Lung microvascular endothelial cell (primary cell): ENCODE data around the gene SGK1. TPM values are rescaled to one million over a fixed set of nuclear protein-coding genes. Genes with fewer than 3 reads are reported as not detected.
"Not testable (repeated sequence)": the region's sequence is repeated elsewhere in the genome, so short reads cannot be mapped to it uniquely, and the experiment has no call there.

Experiments
- DNase-seq, 2 donors: peaks; one replicate each; pipeline versions ENCODE4 v3.0.0 to v3.0.0-alpha.2; 2010; ENCODE audit warnings: low read depth in 2 of 2
- total RNA-seq: library from RNA; depleted of rRNA; stranded (reverse); fragments of >200 nt; gene quantifications from 2 replicates; pipeline ENCODE4 v1.2.1, GENCODE V29; 2014

The SGK1 gene
- total RNA-seq, 1 donor from 2014 or later: 272 TPM

DNA sequence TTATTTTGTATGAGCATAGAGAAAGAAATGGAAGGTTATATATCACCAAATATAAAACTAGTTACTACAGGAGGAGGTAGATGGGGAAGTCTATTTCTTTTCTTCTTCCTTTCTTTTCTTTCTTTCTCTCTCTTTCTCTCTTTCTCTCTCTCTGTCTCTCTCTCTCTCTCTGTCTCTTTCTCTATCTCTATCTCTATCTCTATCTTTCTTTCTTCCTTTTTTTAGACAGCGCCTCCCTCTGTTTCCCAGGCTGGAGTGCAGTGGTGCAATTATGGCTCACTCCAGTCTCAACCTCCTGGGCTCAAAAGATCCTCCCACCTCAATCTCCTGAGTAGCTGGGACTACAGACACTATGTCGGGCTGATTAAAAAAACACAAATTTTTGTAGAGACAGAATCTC is 10.2 kb upstream of the SGK1 start:
- no peak for DNase-seq

DNA sequence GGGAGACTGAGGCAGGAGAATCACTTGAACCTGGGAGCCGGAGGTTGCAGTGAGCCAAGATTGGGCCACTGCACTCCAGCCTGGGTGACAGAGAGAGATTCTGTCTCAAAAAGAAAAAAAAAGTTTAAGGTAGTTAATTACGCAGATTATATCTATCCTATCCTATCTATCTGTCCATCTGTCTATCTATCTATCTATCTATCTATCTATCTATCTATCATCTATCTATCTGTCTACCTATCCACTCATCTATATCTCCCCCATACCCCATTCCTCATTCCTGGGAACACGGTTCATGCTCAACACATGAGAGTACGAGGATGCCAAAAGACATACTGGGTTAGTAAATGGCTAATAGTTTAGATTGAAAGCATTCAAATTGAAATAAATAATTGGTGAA is 8.3 kb upstream of the SGK1 start:
- DNase-seq: not testable (repeated sequence)

DNA sequence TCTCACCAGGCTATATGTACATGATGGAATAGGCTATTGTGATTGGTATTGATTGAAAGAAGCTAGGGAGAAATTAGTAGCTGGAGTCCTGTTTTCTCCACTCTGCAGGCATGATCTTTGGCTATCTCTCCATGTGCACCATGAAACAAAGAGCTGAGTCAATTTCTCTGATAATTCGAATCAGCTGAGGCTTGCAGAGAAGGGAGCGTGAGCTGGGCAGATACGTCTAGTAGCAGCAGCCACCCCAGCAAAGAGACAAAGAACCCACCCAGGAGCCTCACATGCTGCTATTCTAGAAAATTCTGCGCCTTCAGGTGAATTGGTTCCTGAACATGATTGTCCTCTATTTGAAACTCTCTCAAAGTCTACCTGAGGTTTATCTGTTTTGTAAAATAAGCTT is 6.9 kb upstream of the SGK1 start:
- no peak for DNase-seq

DNA sequence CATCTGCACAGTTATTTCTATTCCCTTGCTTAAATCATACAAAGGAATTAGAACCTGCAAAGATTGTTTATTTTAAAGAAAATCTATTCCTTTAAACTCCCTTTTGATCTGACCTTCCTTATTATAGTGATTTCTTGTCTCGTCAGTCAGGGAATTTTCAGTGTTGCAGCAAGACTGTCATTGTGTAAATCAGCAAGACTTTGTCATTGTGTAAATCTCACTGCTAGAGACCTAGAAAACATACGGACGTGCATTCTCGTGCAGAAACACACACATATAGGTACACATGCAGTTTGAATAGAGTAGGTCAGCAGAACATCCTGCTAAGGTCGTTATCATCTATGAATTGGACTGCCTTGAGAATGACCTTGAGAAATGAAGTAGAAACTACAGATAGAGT is 6.2 kb upstream of the SGK1 start:
- no peak for DNase-seq

DNA sequence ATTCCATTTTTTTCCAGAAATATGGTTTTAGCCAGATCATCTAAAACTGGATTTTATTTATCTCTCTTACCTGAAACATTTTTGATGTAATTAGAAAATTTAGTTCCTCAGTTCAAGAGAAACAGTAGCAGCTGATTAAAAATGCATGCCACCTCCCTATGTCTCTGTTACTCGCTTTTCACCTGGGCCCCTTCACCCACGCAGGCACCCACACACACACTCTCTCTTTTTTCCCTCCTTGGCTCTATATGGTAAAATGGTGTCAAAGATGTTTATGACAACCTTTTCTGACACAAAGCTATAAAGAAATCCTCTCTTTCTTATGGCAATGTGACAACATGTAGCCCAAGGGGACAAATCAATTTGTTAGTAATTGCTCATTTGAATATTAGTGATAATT is 5.8 kb upstream of the SGK1 start:
- no peak for DNase-seq

GRCh38 chr6:134323294-134323693 is 5.4 kb upstream of the SGK1 start:
- DNase-seq: no peak

DNA sequence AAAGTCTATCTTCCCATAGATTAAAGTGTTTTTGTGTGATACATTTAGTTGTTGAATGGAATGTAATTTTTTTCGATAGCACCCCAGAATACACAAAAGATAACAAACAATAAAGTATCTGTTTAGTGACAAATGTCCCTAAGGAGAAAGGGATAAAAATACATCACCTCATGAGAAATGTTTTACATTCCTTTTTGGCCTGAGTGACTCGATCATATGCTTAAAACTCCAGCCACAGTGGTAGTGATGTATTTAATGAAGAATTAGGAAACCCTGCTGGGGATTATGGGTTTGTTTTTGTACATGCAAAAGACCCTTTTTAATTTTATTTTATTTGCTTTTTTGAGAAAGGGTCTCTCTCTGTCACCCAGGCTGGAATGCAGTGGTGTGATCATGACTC is 4.3 kb upstream of the SGK1 start:
- DNase-seq: no peak

DNA sequence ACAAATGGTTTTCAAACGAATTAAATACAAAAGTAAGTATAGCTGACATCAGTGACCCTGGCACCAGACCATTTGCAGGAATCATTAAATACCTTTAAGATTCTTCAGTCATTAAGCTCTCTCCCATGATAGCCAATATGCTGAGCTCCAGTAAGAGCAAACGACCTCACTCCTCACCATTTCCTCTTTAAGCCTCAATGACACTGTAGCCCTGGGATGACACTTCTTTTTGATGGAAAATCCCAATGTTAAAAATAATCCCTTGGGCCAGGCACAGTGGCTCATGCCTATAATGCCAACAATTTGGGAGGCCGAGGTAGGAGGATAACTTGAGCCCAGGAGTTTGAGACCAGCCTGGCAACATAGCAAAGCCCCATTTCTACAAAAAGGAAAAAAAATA is 3.3 kb upstream of the SGK1 start:
- no peak for DNase-seq

GRCh38 chr6:134319686-134320085 is 1.8 kb upstream of the SGK1 start:
- not testable (repeated sequence) for DNase-seq

DNA sequence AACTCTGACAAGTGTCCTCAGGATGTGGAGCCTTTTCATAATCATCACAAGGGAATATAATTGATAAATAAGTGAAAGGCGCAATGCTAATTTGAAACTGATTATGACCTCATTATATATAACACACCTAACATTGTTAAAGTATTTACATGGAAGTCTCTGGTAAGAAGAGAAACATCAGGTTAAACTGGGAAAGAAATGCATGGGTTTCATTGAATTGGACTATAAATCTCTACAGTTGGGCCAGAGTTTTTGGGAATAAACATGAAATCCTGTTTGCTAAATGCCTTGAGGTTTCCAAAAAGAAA is 1.0 kb upstream of the SGK1 start:
- no peak for DNase-seq

- no peak for DNase-seq
Observed at GRCh38 chr6:134318236-134318973, 493 bp upstream of the SGK1 start.

DNA sequence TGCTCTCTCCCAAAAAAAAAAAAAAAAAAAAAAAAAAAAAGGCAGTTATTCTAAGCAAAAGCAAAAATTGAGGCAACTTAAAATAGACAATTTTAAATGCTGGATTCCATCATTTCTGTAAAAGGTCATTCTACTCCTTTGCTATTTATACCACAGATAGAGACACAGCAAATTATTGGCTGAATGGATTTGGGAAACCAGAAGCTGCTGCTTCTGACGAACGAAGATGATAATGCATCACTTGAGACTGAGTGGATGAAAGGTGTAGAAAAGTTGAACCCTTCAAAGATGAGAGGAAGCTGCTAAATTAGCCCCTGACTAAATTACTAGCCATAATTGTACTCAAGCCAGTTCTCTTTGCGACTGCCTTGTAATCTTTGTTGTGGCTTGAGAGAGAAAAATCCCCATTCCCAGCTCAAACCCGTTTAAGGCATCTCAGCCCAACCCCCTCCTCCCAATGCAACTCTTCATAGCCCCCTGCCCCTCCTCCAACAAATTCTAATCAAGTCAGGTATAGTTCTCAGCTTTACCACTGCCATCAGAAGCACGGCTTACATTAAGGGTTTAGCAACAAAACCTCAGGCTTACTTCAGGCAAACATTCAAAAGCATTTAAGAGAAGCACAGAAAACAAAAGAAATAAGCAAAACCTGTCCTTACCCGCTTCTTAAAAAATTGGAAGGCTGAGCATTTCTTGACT is 1.0 kb downstream of the SGK1 start:
- DNase-seq: no peak

DNA sequence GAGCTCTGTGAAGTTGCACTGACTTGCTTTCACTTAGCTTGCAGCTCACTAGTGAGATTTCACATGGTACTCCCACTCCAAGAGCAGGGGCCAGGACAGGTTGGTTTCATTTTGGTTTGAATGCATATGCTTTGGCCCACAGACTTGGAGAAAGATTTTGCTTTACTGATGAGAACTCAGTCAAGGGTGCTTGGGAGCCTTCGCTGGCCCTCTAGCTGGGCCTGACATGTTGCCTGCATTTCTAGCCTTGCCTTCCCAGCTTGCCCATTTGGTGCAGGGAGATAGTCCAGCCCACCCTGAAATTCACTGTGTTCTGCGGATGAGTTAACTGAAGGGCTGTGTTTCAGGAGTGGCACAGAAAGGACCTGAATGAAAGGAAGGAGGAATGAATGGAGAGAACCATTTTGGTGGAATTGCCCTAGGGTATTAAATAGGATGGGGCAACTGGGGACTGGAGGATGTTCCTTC is 1.9 kb downstream of the SGK1 start:
- DNase-seq: no peak

DNA sequence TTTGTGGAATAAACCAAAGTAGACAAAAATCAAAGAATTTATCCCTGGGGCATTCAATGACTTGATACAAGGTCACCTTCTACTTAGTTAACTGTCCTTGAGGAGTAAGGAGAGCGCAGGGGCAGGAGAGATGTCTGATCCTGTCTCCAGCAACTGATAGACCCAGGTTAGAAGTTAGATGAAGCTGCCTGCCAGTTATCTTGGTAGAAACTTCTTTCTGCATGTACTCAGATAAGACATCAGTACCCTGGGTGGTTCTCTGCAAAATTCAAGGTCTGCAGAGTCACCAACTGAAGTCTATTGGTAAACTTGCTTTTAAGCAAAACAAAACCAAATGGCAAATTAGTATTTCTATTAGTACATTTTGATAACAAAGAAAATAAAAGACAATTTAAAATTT is 2.7 kb downstream of the SGK1 start:
- no peak for DNase-seq

DNA sequence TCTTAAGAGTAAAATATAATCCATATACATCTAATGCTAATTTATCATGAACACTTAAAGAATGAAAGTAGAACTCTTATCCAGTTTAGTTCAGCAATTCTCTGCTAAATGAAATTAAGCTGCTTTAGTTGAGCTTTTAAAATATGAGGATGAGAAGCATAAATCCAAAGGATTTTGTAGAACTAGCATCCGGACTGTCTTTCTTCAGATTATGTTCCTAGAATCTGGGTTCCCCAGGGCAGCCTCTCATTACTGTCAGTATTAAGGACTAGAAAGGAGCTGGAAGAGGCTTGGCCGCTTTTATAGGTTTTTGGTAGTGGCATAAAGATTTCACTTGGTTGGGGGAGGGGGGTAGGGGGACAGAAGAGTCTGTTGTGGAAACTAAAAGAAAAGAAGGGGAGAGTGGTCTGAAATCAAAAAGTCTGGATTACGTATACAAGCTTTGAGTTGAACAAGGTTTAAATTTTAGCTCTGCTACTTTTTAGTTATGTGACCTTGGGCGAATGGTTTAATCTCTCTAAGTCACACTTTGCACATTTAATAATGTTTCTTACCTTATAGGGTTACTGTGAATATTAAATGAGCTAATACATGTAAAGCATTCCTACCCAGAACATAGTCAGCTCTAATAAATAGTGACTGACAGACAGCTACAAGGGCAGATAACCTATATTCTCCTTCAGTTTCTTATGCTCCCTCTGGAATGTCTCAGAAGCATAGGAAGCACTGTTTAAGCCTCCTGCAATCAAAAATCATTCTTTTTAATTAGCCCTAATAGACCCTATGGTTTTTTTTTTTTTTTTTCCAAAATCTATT is 3.7 kb downstream of the SGK1 start:
- no peak for DNase-seq

DNA sequence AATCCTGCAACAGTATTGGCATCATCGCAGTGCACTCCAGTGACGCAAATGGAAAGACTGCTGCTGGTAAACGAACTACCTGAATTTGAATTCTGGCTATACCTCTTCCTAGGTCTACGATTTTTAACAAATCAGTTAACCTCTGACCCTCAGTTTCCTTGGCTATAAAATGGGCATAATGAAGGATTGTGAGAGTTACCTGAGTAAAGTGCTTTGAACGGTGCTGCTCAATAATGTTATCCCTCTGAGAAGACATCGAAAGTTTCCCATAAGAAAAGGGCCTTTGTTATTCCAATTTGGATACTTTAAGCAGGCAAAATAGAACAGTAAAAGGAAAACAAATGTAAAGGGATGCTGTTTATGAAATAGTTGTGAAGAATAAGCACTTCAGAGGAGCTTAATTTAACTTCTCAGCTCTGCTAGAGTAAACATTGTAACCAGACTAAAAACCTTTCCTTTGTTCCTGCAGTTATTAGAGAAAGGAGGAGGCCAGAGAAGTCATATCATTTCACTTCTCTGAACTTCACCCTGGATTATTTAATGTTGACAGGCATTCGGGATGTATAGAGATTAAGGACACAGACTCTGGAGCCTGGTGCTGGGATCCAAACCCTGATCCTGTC is 5.8 kb downstream of the SGK1 start:
- no peak for DNase-seq

GRCh38 chr6:134310817-134311216 is 7.1 kb downstream of the SGK1 start:
- DNase-seq: no peak

GRCh38 chr6:134309983-134310605 is 7.8 kb downstream of the SGK1 start:
- DNase-seq: no peak

GRCh38 chr6:134309227-134309626 is 8.7 kb downstream of the SGK1 start:
- DNase-seq: no peak

GRCh38 chr6:134308800-134309199 is 9.1 kb downstream of the SGK1 start:
- DNase-seq: no peak

DNA sequence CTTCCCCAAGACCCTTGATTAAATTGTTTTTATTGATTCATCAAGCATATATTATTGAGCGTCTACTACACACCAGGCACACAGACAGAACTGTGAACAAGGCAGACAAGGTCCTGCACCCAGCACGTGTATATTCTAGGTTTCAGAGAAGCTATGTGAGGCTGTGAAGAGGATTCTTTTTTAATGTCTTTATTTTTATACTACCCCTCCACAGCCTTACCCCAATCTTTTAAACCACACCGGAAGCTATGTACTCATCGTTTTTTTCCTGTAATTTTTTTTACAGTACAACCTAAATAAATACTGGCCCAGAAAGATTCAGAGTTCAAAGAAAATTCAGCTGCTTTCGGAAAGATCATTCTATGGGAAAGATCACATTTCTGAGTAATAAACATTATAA is 10.0 kb downstream of the SGK1 start:
- peak in 1 of 2 donors; percentile 63 for DNase-seq

DNA sequence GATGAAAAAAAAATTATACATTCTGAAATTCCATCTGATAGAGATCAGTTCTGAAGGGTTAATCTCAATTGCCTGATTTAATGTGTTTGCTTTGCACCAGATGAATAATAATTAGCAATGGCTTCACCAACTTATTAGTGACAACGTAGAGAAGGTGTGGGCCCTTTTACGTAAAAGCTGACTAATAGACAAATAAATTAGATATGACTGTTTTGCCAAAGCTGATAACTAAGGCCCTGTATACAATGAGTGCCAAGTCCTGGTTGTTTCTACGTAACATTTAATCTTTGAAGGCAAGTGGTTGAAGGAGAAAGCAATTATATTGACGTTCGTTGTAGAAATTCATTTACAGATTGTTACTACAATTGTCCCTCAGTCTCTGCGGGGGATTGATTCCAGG is 10.8 kb downstream of the SGK1 start:
- DNase-seq: no peak
